Hepatic stellate cell (primary cell): ENCODE measurements around the gene TARS2.
A peak's percentile ranks its signal among the peaks of the same experiment; 100 is the strongest.

Experiments
- DNase-seq: peaks from one replicate; pipeline ENCODE4 v3.0.0; 2011; ENCODE audit warnings: low spot score

TARS2 gene

DNA sequence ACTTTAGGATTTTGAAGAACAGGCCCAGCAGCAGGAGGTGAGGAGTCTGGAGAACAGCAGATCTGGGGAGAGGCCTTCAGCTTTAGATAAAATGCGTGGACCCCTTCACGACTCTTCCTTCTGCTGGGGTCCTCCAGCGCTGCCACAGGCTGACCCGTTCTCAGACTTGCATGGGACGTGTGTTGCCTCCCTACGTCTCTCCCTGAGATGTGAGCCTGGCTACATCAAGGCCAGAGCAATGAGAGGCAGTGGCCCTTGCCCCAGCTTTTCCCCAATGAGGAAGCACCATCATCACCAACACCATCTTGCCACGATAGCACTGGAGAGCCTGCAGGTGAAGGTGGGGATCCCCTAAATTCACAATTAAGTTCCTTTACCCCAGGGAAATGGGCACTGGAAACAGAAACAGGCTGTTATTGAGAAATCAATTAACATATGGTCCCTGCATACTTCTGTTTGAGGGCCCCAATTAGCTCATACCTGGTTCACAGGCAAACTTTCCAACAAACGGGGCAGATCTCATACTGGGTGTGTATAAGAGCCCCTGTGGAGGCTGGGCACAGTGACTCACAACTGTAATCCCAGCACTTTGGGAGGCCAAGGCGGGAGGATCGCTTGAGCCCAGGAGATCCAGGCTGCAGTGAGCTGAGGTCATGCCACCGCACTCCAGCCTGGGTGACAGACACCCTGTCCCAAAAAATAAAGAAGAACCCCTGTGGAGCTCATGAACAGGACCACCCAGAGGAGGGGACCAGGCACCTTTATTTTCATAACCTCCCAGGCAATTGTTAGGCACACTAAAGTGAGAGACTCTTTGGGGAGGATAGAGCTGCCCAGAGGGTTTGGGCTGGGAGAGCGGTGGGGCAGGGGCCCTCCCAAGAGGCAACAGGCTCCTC is 49.9 kb downstream of the TARS2 start:
- DNase-seq, result no peak

DNA sequence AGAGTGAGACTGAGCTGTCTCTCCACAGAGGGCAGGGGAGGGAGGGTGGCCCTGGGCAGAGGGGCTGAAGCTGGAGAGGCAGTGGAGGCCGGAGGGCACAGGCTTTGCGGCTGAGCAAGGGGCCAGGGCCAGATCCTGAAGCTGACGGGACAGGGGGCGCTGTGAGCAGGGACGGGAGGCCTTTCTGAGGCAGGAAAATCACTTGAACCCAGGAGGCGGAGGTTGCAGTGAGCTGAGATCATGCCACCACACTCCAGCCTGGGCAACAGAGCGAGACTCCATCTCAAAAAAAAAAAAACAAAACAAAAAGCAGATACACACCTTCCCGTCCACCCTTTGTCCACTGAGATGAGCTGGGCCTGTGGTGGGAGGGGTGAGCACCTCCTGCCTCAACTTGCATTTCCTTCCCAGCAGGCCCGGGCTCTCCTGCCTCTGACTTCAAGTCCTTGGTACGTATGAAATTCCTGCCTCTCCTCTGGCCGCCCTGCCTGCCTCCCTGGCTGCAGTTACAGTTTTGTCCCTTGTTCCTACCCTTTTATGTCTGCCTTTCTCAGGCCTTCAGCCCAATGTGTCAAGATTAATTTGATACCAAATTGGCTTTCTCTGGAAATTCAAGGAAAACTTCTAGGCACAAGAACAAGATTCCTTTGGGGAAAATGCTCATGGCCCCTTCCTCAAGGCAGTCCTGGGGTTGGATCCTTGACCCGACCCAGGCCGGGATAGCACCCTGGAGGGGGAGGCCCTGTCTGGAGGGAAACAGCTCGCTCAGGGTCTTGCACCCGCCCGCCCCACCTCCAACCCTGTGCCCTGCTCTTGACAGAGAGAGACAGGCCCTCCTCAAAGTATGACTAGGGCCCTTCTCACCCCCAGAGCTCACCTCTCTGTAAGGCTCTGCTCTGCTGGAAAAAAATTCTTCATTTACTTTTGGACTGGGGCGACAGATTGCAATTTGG is 50.8 kb downstream of the TARS2 start:
- peak; percentile 64 for DNase-seq

- no peak for DNase-seq
Measured at GRCh38 chr1:150543500-150544143, 56.4 kb downstream of the TARS2 start.

- no peak for DNase-seq
Measured at GRCh38 chr1:150544204-150544603, 57.0 kb downstream of the TARS2 start.

GRCh38 chr1:150545486-150546032 is 58.3 kb downstream of the TARS2 start:
- no peak for DNase-seq

DNA sequence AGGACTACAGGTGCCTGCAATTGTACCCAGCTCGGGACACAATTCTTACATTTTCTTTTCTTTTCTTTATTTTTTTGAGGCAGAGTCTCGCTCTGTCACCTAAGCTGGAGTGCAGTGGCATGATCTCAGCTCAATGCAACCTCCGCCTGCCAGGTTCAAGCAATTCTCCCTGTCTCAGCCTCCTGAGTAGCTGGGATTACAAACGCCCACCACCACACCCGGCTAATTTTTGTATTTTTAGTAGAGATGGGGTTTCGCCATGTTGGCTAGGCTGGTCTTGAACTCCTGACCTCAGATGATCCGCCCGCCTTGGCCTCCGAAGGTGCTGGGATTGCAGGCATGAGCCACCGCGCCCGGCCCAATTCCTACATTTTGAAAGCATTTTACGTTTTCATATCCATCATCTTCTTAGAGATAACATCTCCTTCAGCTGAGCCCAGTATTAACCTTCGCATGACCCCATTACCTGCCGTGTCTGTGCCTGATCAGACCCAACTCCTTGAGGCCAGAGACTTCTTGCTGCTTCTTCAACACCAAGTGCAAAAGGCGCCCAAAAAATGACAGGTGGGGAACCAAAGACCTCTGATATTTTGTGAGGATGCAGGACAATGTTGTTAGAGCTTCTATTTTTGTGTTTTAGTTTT is 59.2 kb downstream of the TARS2 start:
- DNase-seq, result no peak

DNA sequence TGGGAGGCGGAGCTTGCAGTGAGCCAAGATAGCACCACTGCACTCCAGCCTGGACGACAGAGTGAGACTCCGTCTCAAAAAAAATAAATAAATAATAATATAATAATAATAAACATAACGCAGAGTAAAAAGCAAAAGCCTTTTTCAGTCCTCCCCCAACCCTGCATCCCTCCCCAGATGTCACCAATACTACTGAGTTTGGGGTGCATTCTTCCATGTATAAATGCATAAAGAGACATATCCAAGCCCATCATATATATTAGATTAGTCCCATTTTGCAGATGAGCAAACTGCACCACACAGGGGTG is 61.1 kb downstream of the TARS2 start:
- DNase-seq, result no peak

GRCh38 chr1:150548632-150549495 is 61.6 kb downstream of the TARS2 start, which contains the start of gene ADAMTSL4:
Gene ADAMTSL4 (plus strand): TSS chr1:150549408. CDS start chr1:150552289, 2,881 bp downstream.
- peak; percentile 83 for DNase-seq

DNA sequence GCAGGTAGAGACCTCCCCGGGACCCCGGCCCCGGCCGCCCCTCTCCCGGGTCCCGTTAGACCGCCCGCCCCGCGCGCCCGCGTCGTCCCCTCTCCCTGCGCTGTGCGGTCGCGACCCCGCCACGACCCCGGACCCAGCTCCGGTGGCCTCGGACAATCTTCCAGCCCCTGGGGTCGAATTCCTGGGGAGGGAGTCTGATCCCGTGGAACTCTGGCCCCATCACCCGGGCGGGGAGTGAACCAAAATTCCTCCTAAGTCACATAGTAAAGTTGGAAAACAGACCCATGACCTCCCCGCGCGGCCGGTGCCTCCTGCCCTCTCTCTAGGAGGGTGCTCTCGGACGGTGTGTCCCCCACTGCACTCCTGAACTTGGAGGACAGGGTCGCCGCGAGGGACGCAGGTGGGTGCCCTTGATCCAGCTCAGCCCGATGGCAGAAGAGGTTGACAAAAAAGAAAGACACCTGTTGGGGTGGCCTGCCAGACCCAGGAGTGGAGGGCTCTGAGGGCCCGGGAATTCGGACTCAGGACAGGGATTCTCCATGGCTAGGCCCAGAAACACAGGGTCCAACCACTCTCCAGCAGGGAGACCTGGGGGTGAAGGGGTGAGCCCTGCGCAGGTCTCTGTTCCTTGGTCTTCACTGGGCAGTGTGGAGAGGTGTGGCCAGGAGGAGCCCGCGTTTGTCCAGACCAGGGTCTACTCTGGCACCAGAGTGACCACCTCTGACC is 62.4 kb downstream of the TARS2 start:
- DNase-seq, result no peak

- no peak for DNase-seq
Measured at GRCh38 chr1:150550222-150551050, 63.2 kb downstream of the TARS2 start.

DNA sequence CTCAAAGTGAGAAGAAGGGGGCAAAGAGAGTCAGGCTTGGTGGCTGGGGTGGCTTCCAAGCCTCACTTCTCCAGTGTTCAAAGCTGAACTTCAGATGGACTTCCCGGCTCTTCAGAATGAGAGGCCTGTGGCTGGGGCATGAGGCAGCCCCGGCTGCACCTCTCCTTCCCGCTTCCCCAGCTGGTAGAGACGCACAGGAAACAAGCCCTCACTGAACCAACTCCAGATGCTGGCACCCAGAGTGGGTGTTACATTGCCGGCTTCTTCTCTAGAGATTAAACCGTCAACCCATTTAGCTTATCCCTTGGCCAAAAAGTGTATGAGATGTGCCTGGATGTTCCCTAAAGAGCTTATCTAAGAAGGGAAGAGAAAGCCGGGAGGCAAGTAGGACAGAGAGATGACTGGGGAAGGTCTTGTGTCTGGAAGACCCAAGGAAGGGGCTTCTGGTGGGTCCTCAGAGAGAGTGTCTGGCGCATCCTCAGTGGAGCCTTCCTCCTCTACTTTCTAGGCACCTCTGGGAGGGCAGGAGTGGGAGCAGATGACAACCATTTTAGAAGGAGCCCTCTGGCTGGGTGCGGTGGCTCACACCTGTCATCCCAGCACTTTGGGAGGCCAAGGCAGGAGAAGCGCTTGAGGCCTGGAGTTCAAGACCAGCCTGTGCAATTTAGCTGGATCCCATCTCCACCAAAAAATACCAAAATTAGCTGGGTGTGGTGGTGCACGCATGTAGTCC is 64.0 kb downstream of the TARS2 start:
- no peak for DNase-seq

- no peak for DNase-seq
Measured at GRCh38 chr1:150551784-150552127, 64.5 kb downstream of the TARS2 start.

DNA sequence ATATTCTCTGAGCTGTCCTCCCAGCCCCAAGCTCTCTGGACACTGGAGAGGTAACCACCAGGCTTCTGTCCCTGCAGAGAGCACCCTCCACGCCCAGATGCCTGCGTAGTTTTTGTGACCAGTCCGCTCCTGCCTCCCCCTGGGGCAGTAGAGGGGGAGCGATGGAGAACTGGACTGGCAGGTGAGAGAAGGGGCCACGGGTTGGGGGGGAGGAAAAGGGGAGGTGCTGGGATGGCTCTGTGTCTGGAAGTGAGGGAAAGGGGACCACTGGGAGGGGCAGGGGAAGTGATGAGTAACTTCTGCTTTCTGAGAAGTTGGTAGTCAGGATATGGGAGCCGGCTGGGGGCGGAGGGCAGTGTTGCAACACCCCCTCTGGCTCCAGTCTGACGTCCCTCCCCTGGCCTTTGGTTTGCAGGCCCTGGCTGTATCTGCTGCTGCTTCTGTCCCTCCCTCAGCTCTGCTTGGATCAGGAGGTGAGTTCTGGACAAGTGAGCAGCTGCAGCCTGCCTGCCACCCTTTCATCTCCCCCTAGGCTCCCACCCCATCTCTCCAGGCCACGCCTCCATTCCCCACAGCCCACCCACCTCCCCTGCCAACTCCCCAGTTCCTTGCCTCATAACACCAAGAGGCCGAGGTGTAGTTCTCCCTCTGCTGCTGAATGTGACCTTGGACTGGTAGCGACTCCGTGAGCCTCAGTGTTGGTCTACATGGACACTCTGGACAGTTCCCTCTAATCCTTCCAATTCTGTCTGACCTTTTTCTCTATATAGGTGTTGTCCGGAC is 65.1 kb downstream of the TARS2 start:
- peak; percentile 91 for DNase-seq

GRCh38 chr1:150552911-150553289 is 65.7 kb downstream of the TARS2 start:
- DNase-seq, result no peak

DNA sequence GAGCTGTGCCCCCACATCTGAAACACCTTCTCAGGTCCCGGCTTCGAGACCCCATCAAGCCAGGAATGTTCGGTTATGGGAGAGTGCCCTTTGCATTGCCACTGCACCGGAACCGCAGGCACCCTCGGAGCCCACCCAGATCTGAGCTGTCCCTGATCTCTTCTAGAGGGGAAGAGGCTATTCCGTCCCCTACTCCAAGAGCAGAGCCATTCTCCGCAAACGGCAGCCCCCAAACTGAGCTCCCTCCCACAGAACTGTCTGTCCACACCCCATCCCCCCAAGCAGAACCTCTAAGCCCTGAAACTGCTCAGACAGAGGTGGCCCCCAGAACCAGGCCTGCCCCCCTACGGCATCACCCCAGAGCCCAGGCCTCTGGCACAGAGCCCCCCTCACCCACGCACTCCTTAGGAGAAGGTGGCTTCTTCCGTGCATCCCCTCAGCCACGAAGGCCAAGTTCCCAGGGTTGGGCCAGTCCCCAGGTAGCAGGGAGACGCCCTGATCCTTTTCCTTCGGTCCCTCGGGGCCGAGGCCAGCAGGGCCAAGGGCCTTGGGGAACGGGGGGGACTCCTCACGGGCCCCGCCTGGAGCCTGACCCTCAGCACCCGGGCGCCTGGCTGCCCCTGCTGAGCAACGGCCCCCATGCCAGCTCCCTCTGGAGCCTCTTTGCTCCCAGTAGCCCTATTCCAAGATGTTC is 66.3 kb downstream of the TARS2 start:
- no peak for DNase-seq

- DNase-seq, result no peak
Measured at GRCh38 chr1:150554086-150554452, 66.8 kb downstream of the TARS2 start.
